ENCODE data around the gene PTGES. TPM values are rescaled to one million over a fixed set of nuclear protein-coding genes. Genes with fewer than 3 reads are reported as not detected.

The PTGES gene
- total and polyA plus RNA-seq, 10 of the 15 experiments (the other 5 are each of a cell fraction or from before 2014, with no cell fraction given), result 0.57 TPM; not detected in 9

- POLR2A ChIA-PET, result interaction anchor here (0.5 kb wide), 1 partner anchor 351 kb away, joined by 5 read pairs; no protein-coding TSS in a partner anchor
- CTCF ChIA-PET, result interaction anchor here (0.9 to 1.0 kb wide), 2 partner anchors 14 to 78 kb away, joined by 3 read pairs; no protein-coding TSS in a partner anchor
- H2AFZ ChIP-seq (ENCODE audit: control insufficient read depth, low read depth, low read length), result no peak overlapping the region
- no peak for FAIRE-seq
- in situ Hi-C loops (cut with MboI), result no loop called here
- SMC1A ChIA-PET (ENCODE audit: uncharacterized antibody, unreplicated experiment), result no interaction called here
- no TSS peak for BruUV-seq (replicated peaks)
- no peaks in the 10 kb centered on the region for H3K79me2 ChIP-seq (ENCODE audit: control insufficient read depth, insufficient read depth, low read length)
- RAD21 ChIA-PET (ENCODE audit: unreplicated experiment), result no interaction called here
- no peak overlapping the region for H3K27ac ChIP-seq (ENCODE audit: control insufficient read depth, insufficient read depth)
- H3K4me3 ChIP-seq, result no peak overlapping the region
- no peak for ATAC-seq
- H4K20me1 ChIP-seq (ENCODE audit: control insufficient read depth, insufficient read depth), result no peaks in the 10 kb centered on the region
- 23% methylated on average over 26 of the region's 26 CpGs for WGBS (ENCODE audit: insufficient coverage, insufficient replicate concordance, low lambda C conversion rate, missing lambda C conversion rate)
- no peak for DNase-seq (ENCODE audit: low read depth, low spot score)
- H3K27me3 ChIP-seq (replicated peaks in 1 of 2; ENCODE audit: control insufficient read depth in 2 of 2, insufficient read depth in 2 of 2, low read length in 1 of 2), result no peaks in the 10 kb centered on the region; a peak in 3 of 4 replicates
- H3K36me3 ChIP-seq (ENCODE audit: control insufficient read depth in 2 of 2, insufficient read depth in 2 of 2, low read length in 1 of 2), result no peaks in the 10 kb centered on the region
- H3K4me1 ChIP-seq (ENCODE audit: control insufficient read depth, insufficient read depth, low read length), result no peaks in the 10 kb centered on the region
- no peak overlapping the region for H3K4me2 ChIP-seq (ENCODE audit: control insufficient read depth, insufficient read depth)
- no peaks in the 10 kb centered on the region for H3K9me3 ChIP-seq (replicated peaks; ENCODE audit: control insufficient read depth, insufficient read depth, low read length)
- intact Hi-C loops (cut with micrococcal nuclease; ENCODE audit: unreplicated experiment), result no loop called here
- H3K9ac ChIP-seq (ENCODE audit: control insufficient read depth, insufficient read depth, low read length), result no peak overlapping the region
- TF ChIP-seq POLR2AphosphoS2 (IDR thresholded peaks at IDR 0.05; ENCODE audit: low read depth, low read length), result no peak
- TF ChIP-seq SPI1 (IDR thresholded peaks at IDR 0.05; ENCODE audit: borderline replicate concordance, insufficient read depth, low read depth, low read length), result no peak
- TF ChIP-seq HCFC1 (IDR thresholded peaks at IDR 0.05; ENCODE audit: low read length), result no peak
- no peak for TF ChIP-seq IRF3 (IDR thresholded peaks at IDR 0.05)
- TF ChIP-seq FOXM1 (IDR thresholded peaks at IDR 0.05; ENCODE audit: low read depth, low read length), result no peak
- no peak for TF ChIP-seq DPF2 (IDR thresholded peaks at IDR 0.05)
- no peak for TF ChIP-seq SRF (IDR thresholded peaks at IDR 0.05; ENCODE audit: low read depth in 2 of 2, low read length in 2 of 2)
- no peak for TF ChIP-seq MLLT1 (IDR thresholded peaks at IDR 0.05)
- no peak for TF ChIP-seq RELA (IDR thresholded peaks at IDR 0.05; ENCODE audit: borderline replicate concordance, partially characterized antibody)
- TF ChIP-seq KAT2A (conservative IDR thresholded peaks at IDR 0.05; ENCODE audit: control insufficient read depth, low read depth, low read length), result no peak
- TF ChIP-seq IKZF2 (IDR thresholded peaks at IDR 0.05), result no peak
- TF ChIP-seq ZBTB40 (IDR thresholded peaks at IDR 0.05; ENCODE audit: borderline replicate concordance), result no peak
- no peak for TF ChIP-seq RAD21 (IDR thresholded peaks at IDR 0.05; ENCODE audit: insufficient read depth, low read depth, low read length)
- TF ChIP-seq CEBPB (IDR thresholded peaks at IDR 0.05; ENCODE audit: borderline replicate concordance in 1 of 2, low read depth in 2 of 2, low read length in 2 of 2), result no peak
- TF ChIP-seq RB1 (IDR thresholded peaks at IDR 0.05; ENCODE audit: borderline replicate concordance), result no peak
Observed at GRCh38 chr9:129712634-129713401, 40.0 kb downstream of the PTGES start.

Data from GM12878 (cell line).